GM12891 (cell line): ENCODE data around the gene SLCO1A2.

Source experiments
- POLR2A ChIP-seq: IDR thresholded peaks from 2 replicates; pipeline ENCODE4 v1.6.1; 2011; ENCODE audit warnings: low read depth, low read length, control low read depth
- SPI1 ChIP-seq: IDR thresholded peaks from 2 replicates; pipeline ENCODE4 v1.6.1; 2011; ENCODE audit warnings: low read depth, low read length, control low read depth

DNA sequence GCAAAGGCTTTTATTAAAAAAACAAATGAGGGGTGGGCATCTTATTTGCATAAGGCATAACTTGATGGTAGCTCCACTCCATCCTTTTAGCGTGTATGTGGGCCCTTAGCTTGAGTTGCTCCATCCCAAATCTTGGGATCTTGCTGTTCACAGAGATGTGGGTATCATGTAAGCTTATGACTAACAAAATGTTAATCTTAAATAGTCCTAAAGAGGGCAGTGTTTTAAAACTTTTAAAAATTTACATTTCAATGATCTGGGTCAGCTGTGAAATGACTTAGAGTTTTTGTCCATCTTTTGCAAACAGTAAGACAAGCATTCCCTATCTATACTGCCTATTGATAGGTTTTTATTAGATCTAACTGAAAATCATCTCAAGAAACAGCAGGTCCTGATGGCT, 86.0 kb downstream of the SLCO1A2 start:
- no peak for TF ChIP-seq POLR2A
- TF ChIP-seq SPI1 = no peak
